Esophagus squamous epithelium (tissue), 5 donors: Measurements from ENCODE around the gene EPS15. TPM values are rescaled to one million over a fixed set of nuclear protein-coding genes. Genes with fewer than 3 reads are reported as not detected.

Experiments used
- DNase-seq: peaks from one replicate; lab custom pipeline; 2025; lab: John Stamatoyannopoulos, UW
- H3K27ac ChIP-seq, 4 donors: fragments of 200-600 bp; sonication (generic); one replicate each; pipeline ENCODE4 v1.5.1; 2016 to 2019; ENCODE audit warnings: mild to moderate bottlenecking in 1 of 4
- H3K27me3 ChIP-seq, 4 donors: fragments of 200-600 bp; sonication (generic); 1 replicate in 3 of 4; 2 replicates in 1 of 4; pipeline versions ENCODE4 v1.5.1 to v1.6.0; 2017 to 2021; ENCODE audit warnings: antibody characterized with exemption in 1 of 4
- H3K36me3 ChIP-seq, 3 donors: fragments of 200-600 bp; sonication (generic); one replicate each; pipeline ENCODE4 v1.5.1; 2016 to 2019
- H3K4me1 ChIP-seq, 3 donors: fragments of 200-600 bp; sonication (generic); one replicate each; pipeline ENCODE4 v1.5.1; 2017 to 2019
- H3K4me3 ChIP-seq, 4 donors: fragments of 200-600 bp; sonication (generic); 1 replicate in 3 of 4; 2 replicates in 1 of 4; pipeline ENCODE4 v1.5.1; 2016 to 2019; ENCODE audit warnings: mild to moderate bottlenecking in 2 of 4, moderate library complexity in 1 of 4
- H3K9me3 ChIP-seq, 3 donors: fragments of 200-600 bp; sonication (generic); one replicate each; pipeline ENCODE4 v1.5.1; 2016 to 2019
- POLR2A ChIP-seq, 4 donors: fragments of 450-650 bp; IDR thresholded peaks; one replicate each; pipeline ENCODE4 v1.6.1; 2017; ENCODE audit warnings: antibody characterized with exemption in 4 of 4, mild to moderate bottlenecking in 4 of 4, moderate library complexity in 3 of 4
- WGBS, 2 donors: methylation state at CpG; one replicate each; pipeline ENCODE4 v1.1.5; 2018; 5-methylcytosine and 5-hydroxymethylcytosine counted together
- intact Hi-C: fragments of 100-400 bp; cut with DNase I; formaldehyde crosslinking; loops from one replicate; pipeline ENCODE4 v1.15.0; 2022
- total RNA-seq, 4 donors: library from RNA; depleted of rRNA; stranded (reverse); fragments of >200 nt; gene quantifications; one replicate each; pipeline ENCODE4 v1.1.0, GENCODE V29; 2016
- TF ChIP-seq, protein P1 (sequence below), 6 experiments: fragments of 450-650 bp in 4 of 6; fragments of 200-600 bp in 2 of 6; sonication (generic) in 2 of 6; IDR thresholded peaks; one replicate each; pipeline ENCODE4 v1.5.1; 2016 to 2019; ENCODE audit warnings: antibody characterized with exemption in 6 of 6, mild to moderate bottlenecking in 4 of 6, moderate library complexity in 4 of 6
- donor health status: DM: yes; HTN: yes; CAD: no.

Gene EPS15
- total RNA-seq, 4 donors from 2014 or later, result 24.8 to 86.8 (median 46.8) TPM

DNA sequence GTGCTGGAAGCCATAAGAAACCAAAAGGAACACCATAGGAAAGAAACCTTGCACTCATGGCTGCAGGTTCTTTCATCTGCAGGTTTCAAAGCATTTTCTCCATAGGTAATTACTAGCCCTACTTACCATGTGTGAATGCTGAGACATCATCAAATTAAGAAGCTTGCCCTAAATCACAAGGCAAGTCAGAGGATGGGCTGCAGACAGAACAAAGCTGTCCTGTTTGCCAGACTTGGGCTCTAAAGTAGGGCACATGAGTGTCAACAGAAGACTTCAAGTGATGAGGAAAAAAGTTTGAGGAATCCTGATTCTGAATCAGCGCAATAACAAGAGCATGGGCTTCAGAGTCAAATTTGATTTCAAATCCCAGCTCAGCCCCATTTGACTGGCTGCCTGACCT lies 5.8 kb upstream of the EPS15 start:
- 93 to 96% methylated on average over 1 of the region's 1 CpG for WGBS, 2 donors
- TF ChIP-seq, protein P1, sequence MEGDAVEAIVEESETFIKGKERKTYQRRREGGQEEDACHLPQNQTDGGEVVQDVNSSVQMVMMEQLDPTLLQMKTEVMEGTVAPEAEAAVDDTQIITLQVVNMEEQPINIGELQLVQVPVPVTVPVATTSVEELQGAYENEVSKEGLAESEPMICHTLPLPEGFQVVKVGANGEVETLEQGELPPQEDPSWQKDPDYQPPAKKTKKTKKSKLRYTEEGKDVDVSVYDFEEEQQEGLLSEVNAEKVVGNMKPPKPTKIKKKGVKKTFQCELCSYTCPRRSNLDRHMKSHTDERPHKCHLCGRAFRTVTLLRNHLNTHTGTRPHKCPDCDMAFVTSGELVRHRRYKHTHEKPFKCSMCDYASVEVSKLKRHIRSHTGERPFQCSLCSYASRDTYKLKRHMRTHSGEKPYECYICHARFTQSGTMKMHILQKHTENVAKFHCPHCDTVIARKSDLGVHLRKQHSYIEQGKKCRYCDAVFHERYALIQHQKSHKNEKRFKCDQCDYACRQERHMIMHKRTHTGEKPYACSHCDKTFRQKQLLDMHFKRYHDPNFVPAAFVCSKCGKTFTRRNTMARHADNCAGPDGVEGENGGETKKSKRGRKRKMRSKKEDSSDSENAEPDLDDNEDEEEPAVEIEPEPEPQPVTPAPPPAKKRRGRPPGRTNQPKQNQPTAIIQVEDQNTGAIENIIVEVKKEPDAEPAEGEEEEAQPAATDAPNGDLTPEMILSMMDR (IDR thresholded peaks at IDR 0.05), result no peak
- TF ChIP-seq POLR2A (IDR thresholded peaks at IDR 0.05), result no peak

DNA sequence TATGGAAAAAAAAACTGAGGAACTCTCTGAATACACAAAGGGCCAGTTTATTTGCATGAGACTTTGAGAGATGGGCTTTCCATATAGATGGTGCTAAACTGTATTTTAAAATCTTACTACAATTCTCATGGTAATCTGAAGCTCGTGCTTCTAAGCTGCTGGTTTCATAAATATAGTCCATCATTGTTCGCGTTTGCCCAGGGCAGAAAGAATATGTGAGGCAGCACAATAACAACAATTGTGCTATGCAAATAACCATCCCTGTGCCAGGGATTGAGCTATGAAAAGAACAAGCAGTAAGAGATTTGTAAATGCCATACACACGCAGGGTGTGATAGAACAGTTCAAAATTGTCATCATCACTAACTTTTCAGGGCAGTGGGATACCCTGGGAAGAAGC lies 4.9 kb upstream of the EPS15 start:
- DNase-seq, result no peak
- intact Hi-C loops, result no loop called here
- H3K36me3 ChIP-seq, result no peaks in the 10 kb centered on the region
- peaks cover 0 to 13% (median 0%) of the 10 kb centered on the region in 3 donors for H3K4me1 ChIP-seq
- no peak overlapping the region for H3K27ac ChIP-seq
- TF ChIP-seq, protein P1 (IDR thresholded peaks at IDR 0.05), result no peak
- no peak for TF ChIP-seq POLR2A (IDR thresholded peaks at IDR 0.05)
- H3K4me3 ChIP-seq, result no peak overlapping the region
- no peaks in the 10 kb centered on the region for H3K9me3 ChIP-seq
- WGBS, 2 donors, result 68 to 80% methylated on average over 4 of the region's 4 CpGs
- no peaks in the 10 kb centered on the region for H3K27me3 ChIP-seq

More for the DNA sequence above, 5.8 kb upstream of the EPS15 start:
- Histone ChIP-seq H3K4me3 (no peak overlapping the region), H3K27me3 (no peaks in the 10 kb centered on the region), H3K27ac (no peak overlapping the region), H3K36me3 (no peaks in the 10 kb centered on the region), H3K9me3 (no peaks in the 10 kb centered on the region), H3K4me1 (peaks cover 0 to 9% (median 0%) of the 10 kb centered on the region in 3 donors)
- intact Hi-C loops, result no loop called here
- DNase-seq, result no peak

DNA sequence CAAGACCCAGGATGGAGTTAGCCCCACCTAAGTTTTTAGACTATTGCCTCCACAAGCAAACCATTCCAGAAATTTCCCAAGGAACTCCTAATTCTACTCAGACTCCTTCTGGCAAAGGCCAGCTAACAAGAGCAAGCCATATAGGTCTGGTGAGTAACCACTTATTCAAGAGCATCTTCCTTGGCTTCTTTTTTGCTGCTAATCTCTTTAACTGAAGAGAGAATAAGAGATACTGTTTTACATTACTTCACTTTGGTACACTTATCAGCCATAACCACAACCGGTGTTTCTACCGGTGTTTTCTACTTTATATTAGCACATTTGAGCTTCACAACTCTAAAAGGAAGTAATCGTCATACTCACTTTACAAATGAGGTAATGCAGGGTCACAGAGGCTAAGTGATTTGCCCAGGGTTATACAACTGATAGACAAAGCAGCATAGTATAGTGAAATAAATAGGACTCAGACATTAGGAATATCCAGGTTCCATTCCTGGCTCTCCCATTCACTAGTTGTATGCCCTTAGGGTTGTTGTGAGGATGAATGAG lies 1.7 kb upstream of the EPS15 start:
- no peak overlapping the region for H3K4me3 ChIP-seq
- no peaks in the 10 kb centered on the region for H3K9me3 ChIP-seq
- peak overlapping the region in 3 of 4 donors; percentile 26 to 45 (median 45) for H3K27ac ChIP-seq
- H3K4me1 ChIP-seq, result peaks cover 0 to 36% (median 12%) of the 10 kb centered on the region in 3 donors
- intact Hi-C loops, result no loop called here
- no peak for DNase-seq
- no peaks in the 10 kb centered on the region for H3K27me3 ChIP-seq
- no peaks in the 10 kb centered on the region for H3K36me3 ChIP-seq
- 19 to 42% methylated on average over 3 of the region's 3 CpGs for WGBS, 2 donors
- TF ChIP-seq, protein P1 (IDR thresholded peaks at IDR 0.05), result no peak
- TF ChIP-seq POLR2A (IDR thresholded peaks at IDR 0.05), result no peak

DNA sequence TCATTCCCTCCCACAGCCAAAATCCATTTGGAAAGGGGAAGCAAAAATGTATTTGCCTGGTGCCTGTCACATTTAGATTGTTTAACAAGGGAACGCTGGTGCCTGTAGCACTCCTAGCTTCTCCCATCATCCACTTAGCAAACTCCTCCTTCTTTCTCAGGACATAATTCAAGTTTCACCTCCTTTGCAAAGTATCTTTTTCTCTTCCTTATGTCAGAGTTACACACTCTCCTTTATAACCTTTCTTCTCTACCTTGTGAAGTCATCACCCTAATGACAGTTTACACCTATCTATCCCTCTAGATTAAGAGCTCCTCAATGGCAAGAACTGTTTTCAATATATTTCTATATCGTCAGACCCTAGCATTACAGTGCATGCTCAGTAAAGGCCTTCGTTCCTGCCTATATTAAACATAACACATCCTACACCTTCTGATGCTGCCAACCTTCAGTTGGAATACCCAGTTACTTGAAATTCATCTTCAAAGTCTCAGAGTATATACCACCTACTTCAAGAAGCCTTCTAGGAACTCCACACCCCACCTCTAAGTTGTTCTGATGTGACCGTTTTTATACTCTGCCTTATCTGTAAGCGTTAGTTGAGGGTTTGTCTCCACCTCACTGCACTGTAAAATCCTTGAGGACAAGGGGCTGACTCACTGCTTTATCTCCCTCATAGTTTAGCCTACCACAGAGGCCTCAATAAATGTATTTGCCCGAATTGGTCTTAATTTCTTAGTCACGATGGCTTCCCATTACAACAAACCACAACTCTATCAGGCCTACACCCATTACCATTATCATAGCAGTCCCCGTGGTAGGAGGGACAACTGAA lies 1.0 kb upstream of the EPS15 start:
- no peaks in the 10 kb centered on the region for H3K36me3 ChIP-seq
- 84% methylated on average over 8 of the region's 8 CpGs for WGBS, 2 donors
- H3K27me3 ChIP-seq, result no peaks in the 10 kb centered on the region
- peaks cover 0 to 43% (median 18%) of the 10 kb centered on the region in 3 donors for H3K4me1 ChIP-seq
- no peak for DNase-seq
- H3K27ac ChIP-seq, result peak overlapping the region in 3 of 4 donors; percentile 26 to 98 (median 45)
- intact Hi-C loops, result no loop called here
- TF ChIP-seq, protein P1 (IDR thresholded peaks at IDR 0.05), result no peak
- H3K4me3 ChIP-seq, result no peak overlapping the region
- no peaks in the 10 kb centered on the region for H3K9me3 ChIP-seq

DNA sequence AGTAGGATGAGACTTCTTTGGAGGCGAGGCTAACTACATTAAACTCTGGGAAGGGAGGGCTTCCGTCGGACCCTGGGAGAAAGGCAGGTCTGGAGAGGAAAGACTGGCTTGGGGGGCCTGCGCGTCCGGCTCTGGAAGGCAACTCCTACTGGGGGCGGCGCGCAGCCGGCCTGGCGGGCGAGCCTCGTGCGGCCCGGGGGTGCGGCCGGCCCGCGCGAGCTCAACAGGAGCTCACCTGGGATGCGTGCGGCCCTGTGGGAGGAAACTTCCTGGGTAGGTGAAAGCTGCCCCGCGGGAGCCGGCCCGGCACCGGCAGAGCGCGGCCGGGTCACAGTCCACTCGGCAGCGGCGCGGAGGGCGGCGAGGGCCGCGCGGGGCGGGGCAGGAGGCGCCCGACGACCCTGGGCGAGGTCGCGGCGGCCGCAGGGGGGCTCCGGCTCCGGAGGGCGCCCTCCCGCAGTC lies 449 bp downstream of the EPS15 start:
- peak overlapping the region; percentile 92 to 98 (median 96) for H3K27ac ChIP-seq
- no peak for DNase-seq
- peak overlapping the region; percentile 64 to 93 (median 82) for H3K4me3 ChIP-seq
- intact Hi-C loops, result no loop called here
- TF ChIP-seq POLR2A (IDR thresholded peaks at IDR 0.05), result no peak
- TF ChIP-seq, protein P1 (IDR thresholded peaks at IDR 0.05), result no peak
- peaks cover 0 to 58% (median 27%) of the 10 kb centered on the region in 3 donors for H3K4me1 ChIP-seq
- 0% methylated on average over 5 to 40 of the region's 52 CpGs for WGBS, 2 donors
- no peaks in the 10 kb centered on the region for H3K27me3 ChIP-seq
- no peaks in the 10 kb centered on the region for H3K36me3 ChIP-seq
- no peaks in the 10 kb centered on the region for H3K9me3 ChIP-seq
